K562 (cell line): Measurements from ENCODE around the gene MGA. TPM values are rescaled to one million over a fixed set of nuclear protein-coding genes. Genes with fewer than 3 reads are reported as not detected.

ENCODE experiments used
- FOXO4 ChIP-seq: fragments of 450-650 bp; formaldehyde crosslinking; IDR thresholded peaks from 2 replicates; pipeline ENCODE4 v1.4.0; 2020; ENCODE audit warnings: mild to moderate bottlenecking, moderate library complexity
- GATAD2A ChIP-seq: fragments of 450-650 bp; IDR thresholded peaks from 2 replicates; pipeline ENCODE4 v1.6.1; 2017
- MED1 ChIP-seq: sonication (generic); formaldehyde crosslinking; IDR thresholded peaks from 2 replicates; pipeline ENCODE4 v1.8.1; 2023; ENCODE audit warnings: missing genetic modification reagents, borderline replicate concordance
- MTA3 ChIP-seq: fragments of 450-650 bp; formaldehyde crosslinking; IDR thresholded peaks from 2 replicates; pipeline ENCODE4 v1.6.1; 2017; ENCODE audit warnings: mild to moderate bottlenecking, borderline replicate concordance
- NFXL1 ChIP-seq: fragments of 450-650 bp; formaldehyde crosslinking; IDR thresholded peaks from 2 replicates; pipeline ENCODE4 v1.4.0; 2021; ENCODE audit warnings: mild to moderate bottlenecking
- NR4A1 ChIP-seq, 2 experiments: fragments of 250-450 bp in 1 of 2; fragments of 450-650 bp in 1 of 2; sonication (Bioruptor Pico) in 1 of 2; IDR thresholded peaks; 2 replicates each; pipeline versions ENCODE4 v1.4.0 to v1.6.1; 2016 to 2020; ENCODE audit warnings: mild to moderate bottlenecking in 2 of 2, missing compliant biosample characterization in 1 of 2, missing genetic modification characterization in 1 of 2, moderate library complexity in 1 of 2
- SRSF9 ChIP-seq: fragments of 200-400 bp; formaldehyde crosslinking; IDR thresholded peaks from 2 replicates; pipeline ENCODE4 v1.6.1; 2017; ENCODE audit warnings: low read depth, low read length, borderline replicate concordance
- ZBTB5 ChIP-seq: fragments of 450-650 bp; IDR thresholded peaks from 2 replicates; pipeline ENCODE4 v1.6.1; 2017; ENCODE audit warnings: antibody characterized with exemption
- ZNF143 ChIP-seq: sonication (generic); formaldehyde crosslinking; IDR thresholded peaks from 2 replicates; pipeline ENCODE4 v1.9.0; 2022; ENCODE audit warnings: mild to moderate bottlenecking, missing genetic modification reagents
- ZNF445 ChIP-seq: fragments of 250-450 bp; sonication (Bioruptor Pico); IDR thresholded peaks from 2 replicates; pipeline ENCODE4 v1.4.0; 2020; ENCODE audit warnings: low read depth, mild to moderate bottlenecking, moderate library complexity
- ZNF586 ChIP-seq: fragments of 450-650 bp; formaldehyde crosslinking; conservative IDR thresholded peaks from 2 replicates; pipeline ENCODE4 v1.4.0; 2020; ENCODE audit warnings: mild to moderate bottlenecking, moderate library complexity
- polyA plus RNA-seq, 8 experiments: library from polyadenylated mRNA; depleted of rRNA in 4 of 8; stranded (reverse) in 5 of 8; unstranded in 3 of 8; fragments of >200 nt; fragmentation: Nextera tagmentation in 2 of 8; fragmentation: Illumina TruSeq in 1 of 8; extraction: Ambion mirVana in 2 of 8; extraction: Trizol in 1 of 8; gene quantifications; 2 replicates each; pipeline versions ENCODE4 v1.2.1 to v1.2.3, GENCODE V29; 2011 to 2014; ENCODE audit warnings: inconsistent platforms in 1 of 8, missing spikeins in 1 of 8
- total RNA-seq, 7 experiments: library from RNA; depleted of rRNA in 6 of 7; stranded (reverse); fragments of >200 nt in 6 of 7; fragmentation: Illumina TruSeq in 2 of 7; extraction: Trizol in 2 of 7; gene quantifications; 2 replicates each; pipeline versions ENCODE4 v1.2.1 to v1.2.3, GENCODE V29; 2011 to 2021; ENCODE audit warnings: low replicate concordance in 1 of 7
- TF ChIP-seq, protein P1 (sequence below), 3 experiments: fragments of 200-800 bp in 1 of 3; sonication (Bioruptor generic) in 1 of 3; sonication (generic) in 1 of 3; formaldehyde crosslinking in 1 of 3; IDR thresholded peaks; 2 replicates each; pipeline versions ENCODE4 v1.6.1 to v1.8.0; 2016 to 2022; ENCODE audit warnings: mild to moderate bottlenecking in 2 of 3, missing compliant biosample characterization in 2 of 3, missing genetic modification characterization in 2 of 3, missing genetic modification reagents in 1 of 3
- TF ChIP-seq, protein P2 (sequence below): fragments of 250-450 bp; sonication (Bioruptor Pico); IDR thresholded peaks from 2 replicates; pipeline ENCODE4 v1.8.0; 2021; ENCODE audit warnings: moderate library complexity, mild to moderate bottlenecking, inconsistent platforms
- TF ChIP-seq, protein P3 (sequence below): sonication (generic); formaldehyde crosslinking; IDR thresholded peaks from 2 replicates; pipeline ENCODE4 v1.8.0; 2022; ENCODE audit warnings: mild to moderate bottlenecking, missing genetic modification reagents, borderline replicate concordance
- TF ChIP-seq, protein P4 (sequence below): fragments of 250-450 bp; sonication (Bioruptor Pico); IDR thresholded peaks from 2 replicates; pipeline ENCODE4 v1.9.0; 2021; ENCODE audit warnings: mild to moderate bottlenecking, inconsistent platforms

Gene MGA
- total and polyA plus RNA-seq, 9 of the 15 experiments (the other 6 are each of a cell fraction or from before 2014, with no cell fraction given), result 4.7 to 56.1 (median 21.1) TPM

DNA sequence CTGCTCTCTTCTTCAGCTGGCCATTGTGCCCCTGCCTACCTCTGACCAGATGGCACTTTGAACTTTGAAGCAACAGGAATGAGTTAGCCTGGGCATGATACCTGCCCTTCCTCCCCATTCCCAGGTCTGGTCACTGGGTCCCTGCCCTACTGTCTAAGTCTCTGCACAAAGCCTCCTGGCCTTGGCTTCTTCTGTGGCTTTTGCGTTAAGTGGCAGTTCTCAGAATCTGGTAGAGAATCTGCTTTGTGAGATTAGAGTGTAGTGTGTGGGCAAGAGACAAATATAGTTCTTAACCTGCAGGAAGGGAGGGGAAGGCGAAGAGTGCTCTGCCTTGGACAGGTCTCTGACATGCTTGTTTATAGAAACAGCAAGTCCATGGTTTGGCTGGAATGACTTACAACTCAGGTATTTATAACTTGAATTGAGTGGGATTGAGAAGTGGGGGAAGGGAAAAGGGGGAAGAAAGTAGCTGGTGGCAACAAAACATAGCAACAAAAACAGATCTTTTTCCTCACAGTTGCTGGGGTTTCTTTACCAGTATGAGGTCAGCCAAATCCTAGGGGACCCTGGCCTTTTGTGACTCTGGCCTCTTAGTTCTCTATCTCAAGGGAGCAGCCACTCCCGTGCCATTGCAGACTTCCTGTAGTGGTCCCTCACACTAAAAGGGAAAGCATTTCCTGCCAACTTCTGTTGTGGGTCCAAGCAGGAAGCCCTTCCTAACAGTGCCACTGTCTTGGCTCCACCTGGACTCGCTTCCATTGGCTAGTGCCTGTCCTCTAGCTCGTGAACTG, 130.7 kb downstream of the MGA start (continued):
- TF ChIP-seq, protein P1, sequence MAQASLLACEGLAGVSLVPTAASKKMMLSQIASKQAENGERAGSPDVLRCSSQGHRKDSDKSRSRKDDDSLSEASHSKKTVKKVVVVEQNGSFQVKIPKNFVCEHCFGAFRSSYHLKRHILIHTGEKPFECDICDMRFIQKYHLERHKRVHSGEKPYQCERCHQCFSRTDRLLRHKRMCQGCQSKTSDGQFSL (CRISPR knock-in tag; IDR thresholded peaks at IDR 0.05), result no peak
- TF ChIP-seq, protein P1 (tag; IDR thresholded peaks at IDR 0.05), result no peak
- no peak for TF ChIP-seq MTA3
- TF ChIP-seq, protein P2, sequence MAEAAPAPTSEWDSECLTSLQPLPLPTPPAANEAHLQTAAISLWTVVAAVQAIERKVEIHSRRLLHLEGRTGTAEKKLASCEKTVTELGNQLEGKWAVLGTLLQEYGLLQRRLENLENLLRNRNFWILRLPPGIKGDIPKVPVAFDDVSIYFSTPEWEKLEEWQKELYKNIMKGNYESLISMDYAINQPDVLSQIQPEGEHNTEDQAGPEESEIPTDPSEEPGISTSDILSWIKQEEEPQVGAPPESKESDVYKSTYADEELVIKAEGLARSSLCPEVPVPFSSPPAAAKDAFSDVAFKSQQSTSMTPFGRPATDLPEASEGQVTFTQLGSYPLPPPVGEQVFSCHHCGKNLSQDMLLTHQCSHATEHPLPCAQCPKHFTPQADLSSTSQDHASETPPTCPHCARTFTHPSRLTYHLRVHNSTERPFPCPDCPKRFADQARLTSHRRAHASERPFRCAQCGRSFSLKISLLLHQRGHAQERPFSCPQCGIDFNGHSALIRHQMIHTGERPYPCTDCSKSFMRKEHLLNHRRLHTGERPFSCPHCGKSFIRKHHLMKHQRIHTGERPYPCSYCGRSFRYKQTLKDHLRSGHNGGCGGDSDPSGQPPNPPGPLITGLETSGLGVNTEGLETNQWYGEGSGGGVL, result no peak
- TF ChIP-seq SRSF9, result no peak
- TF ChIP-seq ZNF586 (CRISPR knock-in tag), result no peak
- TF ChIP-seq, protein P3, sequence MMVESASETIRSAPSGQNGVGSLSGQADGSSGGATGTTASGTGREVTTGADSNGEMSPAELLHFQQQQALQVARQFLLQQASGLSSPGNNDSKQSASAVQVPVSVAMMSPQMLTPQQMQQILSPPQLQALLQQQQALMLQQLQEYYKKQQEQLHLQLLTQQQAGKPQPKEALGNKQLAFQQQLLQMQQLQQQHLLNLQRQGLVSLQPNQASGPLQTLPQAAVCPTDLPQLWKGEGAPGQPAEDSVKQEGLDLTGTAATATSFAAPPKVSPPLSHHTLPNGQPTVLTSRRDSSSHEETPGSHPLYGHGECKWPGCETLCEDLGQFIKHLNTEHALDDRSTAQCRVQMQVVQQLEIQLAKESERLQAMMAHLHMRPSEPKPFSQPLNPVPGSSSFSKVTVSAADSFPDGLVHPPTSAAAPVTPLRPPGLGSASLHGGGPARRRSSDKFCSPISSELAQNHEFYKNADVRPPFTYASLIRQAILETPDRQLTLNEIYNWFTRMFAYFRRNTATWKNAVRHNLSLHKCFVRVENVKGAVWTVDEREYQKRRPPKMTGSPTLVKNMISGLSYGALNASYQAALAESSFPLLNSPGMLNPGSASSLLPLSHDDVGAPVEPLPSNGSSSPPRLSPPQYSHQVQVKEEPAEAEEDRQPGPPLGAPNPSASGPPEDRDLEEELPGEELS (CRISPR knock-in tag), result no peak
- TF ChIP-seq FOXO4 (CRISPR knock-in tag), result no peak
- TF ChIP-seq ZBTB5, result no peak
- no peak for TF ChIP-seq NR4A1 (CRISPR knock-in tag; IDR thresholded peaks at IDR 0.05)
- no peak for TF ChIP-seq NR4A1 (tag; IDR thresholded peaks at IDR 0.05)
- TF ChIP-seq NFXL1 (CRISPR knock-in tag), result no peak
- peak; percentile 59; the same call in 1 of the 2 replicates for TF ChIP-seq GATAD2A
- TF ChIP-seq, protein P4, sequence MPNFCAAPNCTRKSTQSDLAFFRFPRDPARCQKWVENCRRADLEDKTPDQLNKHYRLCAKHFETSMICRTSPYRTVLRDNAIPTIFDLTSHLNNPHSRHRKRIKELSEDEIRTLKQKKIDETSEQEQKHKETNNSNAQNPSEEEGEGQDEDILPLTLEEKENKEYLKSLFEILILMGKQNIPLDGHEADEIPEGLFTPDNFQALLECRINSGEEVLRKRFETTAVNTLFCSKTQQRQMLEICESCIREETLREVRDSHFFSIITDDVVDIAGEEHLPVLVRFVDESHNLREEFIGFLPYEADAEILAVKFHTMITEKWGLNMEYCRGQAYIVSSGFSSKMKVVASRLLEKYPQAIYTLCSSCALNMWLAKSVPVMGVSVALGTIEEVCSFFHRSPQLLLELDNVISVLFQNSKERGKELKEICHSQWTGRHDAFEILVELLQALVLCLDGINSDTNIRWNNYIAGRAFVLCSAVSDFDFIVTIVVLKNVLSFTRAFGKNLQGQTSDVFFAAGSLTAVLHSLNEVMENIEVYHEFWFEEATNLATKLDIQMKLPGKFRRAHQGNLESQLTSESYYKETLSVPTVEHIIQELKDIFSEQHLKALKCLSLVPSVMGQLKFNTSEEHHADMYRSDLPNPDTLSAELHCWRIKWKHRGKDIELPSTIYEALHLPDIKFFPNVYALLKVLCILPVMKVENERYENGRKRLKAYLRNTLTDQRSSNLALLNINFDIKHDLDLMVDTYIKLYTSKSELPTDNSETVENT (CRISPR knock-in tag), result no peak
- TF ChIP-seq ZNF143 (CRISPR knock-in tag), result no peak
- TF ChIP-seq MED1 (CRISPR knock-in tag), result no peak
- TF ChIP-seq ZNF445, result no peak
